Fibroblast of mammary gland (primary cell): ENCODE measurements around the gene C15orf62.

Source experiments
- DNase-seq: peaks from one replicate; pipeline ENCODE4 v3.0.0-alpha.2; 2010; ENCODE audit warnings: low read depth
- H3K4me3 ChIP-seq: 2 replicates; pipeline ENCODE4 v1.5.1; 2011; ENCODE audit warnings: low read depth, mild to moderate bottlenecking, low read length, moderate library complexity; ENCODE audit not compliant: control insufficient read depth
- CTCF ChIP-seq: conservative IDR thresholded peaks from 2 replicates; pipeline ENCODE4 v1.5.1; 2011; ENCODE audit warnings: low read depth, low read length, inconsistent platforms; ENCODE audit not compliant: control insufficient read depth, insufficient read depth

Gene C15orf62

GRCh38 chr15:40744815-40745152 lies 25.0 kb upstream of the C15orf62 start:
- TF ChIP-seq CTCF: no peak
- no peak for DNase-seq
- H3K4me3 ChIP-seq: no peak overlapping the region

- peak; percentile 36 for DNase-seq
- H3K4me3 ChIP-seq: no peak overlapping the region
- no peak for TF ChIP-seq CTCF
These were observed 22.8 kb upstream of the C15orf62 start for GRCh38 chr15:40746916-40747418.

- TF ChIP-seq CTCF: no peak
- DNase-seq: no peak
- no peak overlapping the region for H3K4me3 ChIP-seq
These were observed 21.8 kb upstream of the C15orf62 start for GRCh38 chr15:40747685-40748631.

- no peak overlapping the region for H3K4me3 ChIP-seq
- no peak for TF ChIP-seq CTCF
- no peak for DNase-seq
These were observed 20.6 kb upstream of the C15orf62 start for GRCh38 chr15:40749151-40749630.

- no peak for DNase-seq
- no peak overlapping the region for H3K4me3 ChIP-seq
- no peak for TF ChIP-seq CTCF
These were observed 18.9 kb upstream of the C15orf62 start for GRCh38 chr15:40750885-40751284.

- no peak for DNase-seq
- no peak overlapping the region for H3K4me3 ChIP-seq
- TF ChIP-seq CTCF: no peak
These were observed 18.0 kb upstream of the C15orf62 start for GRCh38 chr15:40751745-40752144.
